HEK293 (cell line): ENCODE results near the gene KCNMA1.

ENCODE experiments used
- SALL2 ChIP-seq: fragments of 450-650 bp; formaldehyde crosslinking; IDR thresholded peaks from 2 replicates; pipeline ENCODE4 v1.5.0; 2017; ENCODE audit warnings: missing biosample characterization, mild to moderate bottlenecking, missing genetic modification characterization, borderline replicate concordance
- SP2 ChIP-seq: fragments of 450-650 bp; formaldehyde crosslinking; IDR thresholded peaks from 2 replicates; pipeline ENCODE4 v1.5.1; 2016; ENCODE audit warnings: missing biosample characterization, missing genetic modification characterization
- YY1 ChIP-seq: fragments of 450-650 bp; formaldehyde crosslinking; IDR thresholded peaks from 2 replicates; pipeline ENCODE4 v1.5.1; 2018; ENCODE audit warnings: missing biosample characterization, missing genetic modification characterization
- ZBTB17 ChIP-seq: fragments of 450-650 bp; formaldehyde crosslinking; IDR thresholded peaks from 2 replicates; pipeline ENCODE4 v1.5.1; 2016; ENCODE audit warnings: missing biosample characterization, missing genetic modification characterization
- ZNF121 ChIP-seq: fragments of 450-650 bp; formaldehyde crosslinking; IDR thresholded peaks from 2 replicates; pipeline ENCODE4 v1.5.1; 2016; ENCODE audit warnings: missing biosample characterization, missing genetic modification characterization
- ZNF140 ChIP-seq: fragments of 450-650 bp; formaldehyde crosslinking; IDR thresholded peaks from 2 replicates; pipeline ENCODE4 v1.5.1; 2016; ENCODE audit warnings: missing biosample characterization, missing genetic modification characterization
- ZNF558 ChIP-seq: fragments of 450-650 bp; formaldehyde crosslinking; IDR thresholded peaks from 2 replicates; pipeline ENCODE4 v1.5.1; 2016; ENCODE audit warnings: missing biosample characterization, missing genetic modification characterization
- ZNF701 ChIP-seq: fragments of 450-650 bp; formaldehyde crosslinking; IDR thresholded peaks from 2 replicates; pipeline ENCODE4 v1.5.1; 2016; ENCODE audit warnings: missing biosample characterization, missing genetic modification characterization
- TF ChIP-seq, protein P1 (sequence below): sonication (generic); formaldehyde crosslinking; IDR thresholded peaks from 2 replicates; pipeline ENCODE4 v1.8.1; 2022; ENCODE audit warnings: mild to moderate bottlenecking, moderate library complexity, missing genetic modification reagents
- TF ChIP-seq, protein P2 (sequence below): fragments of 450-650 bp; formaldehyde crosslinking; IDR thresholded peaks from 2 replicates; pipeline ENCODE4 v1.5.1; 2016; ENCODE audit warnings: missing biosample characterization, missing genetic modification characterization
- TF ChIP-seq, protein P3 (sequence below): fragments of 450-650 bp; formaldehyde crosslinking; IDR thresholded peaks from 2 replicates; pipeline ENCODE4 v1.5.1; 2016; ENCODE audit warnings: missing biosample characterization, missing genetic modification characterization
- TF ChIP-seq, protein P4 (sequence below): fragments of 450-650 bp; formaldehyde crosslinking; conservative IDR thresholded peaks from 2 replicates; pipeline ENCODE4 v1.5.1; 2016; ENCODE audit warnings: low read depth, missing biosample characterization, missing genetic modification characterization
- TF ChIP-seq, protein P5 (sequence below): fragments of 450-650 bp; formaldehyde crosslinking; IDR thresholded peaks from 2 replicates; pipeline ENCODE4 v1.5.1; 2016; ENCODE audit warnings: missing biosample characterization, missing genetic modification characterization

DNA sequence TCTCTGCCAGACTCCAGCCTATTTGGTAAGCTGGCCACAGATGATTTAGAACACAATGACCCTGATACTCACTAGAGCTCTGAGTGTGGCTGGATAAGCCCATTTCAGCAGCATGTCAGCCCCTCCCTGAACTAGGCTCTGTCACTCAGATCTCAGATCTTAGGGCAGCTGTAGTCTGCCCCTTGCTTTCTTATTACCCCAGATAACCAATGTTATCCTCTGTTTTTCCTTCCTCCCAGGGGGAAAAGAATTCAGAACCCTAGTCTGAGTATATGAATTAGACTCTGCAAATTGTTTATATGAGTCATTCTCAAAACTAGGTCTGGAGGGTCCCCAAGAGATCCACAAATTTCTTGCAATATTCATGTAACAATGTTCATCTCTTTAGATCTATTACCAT lies 286.2 kb downstream of the KCNMA1 start:
- TF ChIP-seq, protein P1, sequence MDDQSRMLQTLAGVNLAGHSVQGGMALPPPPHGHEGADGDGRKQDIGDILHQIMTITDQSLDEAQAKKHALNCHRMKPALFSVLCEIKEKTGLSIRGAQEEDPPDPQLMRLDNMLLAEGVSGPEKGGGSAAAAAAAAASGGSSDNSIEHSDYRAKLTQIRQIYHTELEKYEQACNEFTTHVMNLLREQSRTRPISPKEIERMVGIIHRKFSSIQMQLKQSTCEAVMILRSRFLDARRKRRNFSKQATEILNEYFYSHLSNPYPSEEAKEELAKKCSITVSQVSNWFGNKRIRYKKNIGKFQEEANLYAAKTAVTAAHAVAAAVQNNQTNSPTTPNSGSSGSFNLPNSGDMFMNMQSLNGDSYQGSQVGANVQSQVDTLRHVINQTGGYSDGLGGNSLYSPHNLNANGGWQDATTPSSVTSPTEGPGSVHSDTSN (CRISPR knock-in tag), result no peak
- no peak for TF ChIP-seq ZNF140 (tag by site-specific recombination)
- TF ChIP-seq, protein P2, sequence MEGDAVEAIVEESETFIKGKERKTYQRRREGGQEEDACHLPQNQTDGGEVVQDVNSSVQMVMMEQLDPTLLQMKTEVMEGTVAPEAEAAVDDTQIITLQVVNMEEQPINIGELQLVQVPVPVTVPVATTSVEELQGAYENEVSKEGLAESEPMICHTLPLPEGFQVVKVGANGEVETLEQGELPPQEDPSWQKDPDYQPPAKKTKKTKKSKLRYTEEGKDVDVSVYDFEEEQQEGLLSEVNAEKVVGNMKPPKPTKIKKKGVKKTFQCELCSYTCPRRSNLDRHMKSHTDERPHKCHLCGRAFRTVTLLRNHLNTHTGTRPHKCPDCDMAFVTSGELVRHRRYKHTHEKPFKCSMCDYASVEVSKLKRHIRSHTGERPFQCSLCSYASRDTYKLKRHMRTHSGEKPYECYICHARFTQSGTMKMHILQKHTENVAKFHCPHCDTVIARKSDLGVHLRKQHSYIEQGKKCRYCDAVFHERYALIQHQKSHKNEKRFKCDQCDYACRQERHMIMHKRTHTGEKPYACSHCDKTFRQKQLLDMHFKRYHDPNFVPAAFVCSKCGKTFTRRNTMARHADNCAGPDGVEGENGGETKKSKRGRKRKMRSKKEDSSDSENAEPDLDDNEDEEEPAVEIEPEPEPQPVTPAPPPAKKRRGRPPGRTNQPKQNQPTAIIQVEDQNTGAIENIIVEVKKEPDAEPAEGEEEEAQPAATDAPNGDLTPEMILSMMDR (tag by site-specific recombination), result no peak
- TF ChIP-seq SP2, result no peak
- TF ChIP-seq, protein P3, sequence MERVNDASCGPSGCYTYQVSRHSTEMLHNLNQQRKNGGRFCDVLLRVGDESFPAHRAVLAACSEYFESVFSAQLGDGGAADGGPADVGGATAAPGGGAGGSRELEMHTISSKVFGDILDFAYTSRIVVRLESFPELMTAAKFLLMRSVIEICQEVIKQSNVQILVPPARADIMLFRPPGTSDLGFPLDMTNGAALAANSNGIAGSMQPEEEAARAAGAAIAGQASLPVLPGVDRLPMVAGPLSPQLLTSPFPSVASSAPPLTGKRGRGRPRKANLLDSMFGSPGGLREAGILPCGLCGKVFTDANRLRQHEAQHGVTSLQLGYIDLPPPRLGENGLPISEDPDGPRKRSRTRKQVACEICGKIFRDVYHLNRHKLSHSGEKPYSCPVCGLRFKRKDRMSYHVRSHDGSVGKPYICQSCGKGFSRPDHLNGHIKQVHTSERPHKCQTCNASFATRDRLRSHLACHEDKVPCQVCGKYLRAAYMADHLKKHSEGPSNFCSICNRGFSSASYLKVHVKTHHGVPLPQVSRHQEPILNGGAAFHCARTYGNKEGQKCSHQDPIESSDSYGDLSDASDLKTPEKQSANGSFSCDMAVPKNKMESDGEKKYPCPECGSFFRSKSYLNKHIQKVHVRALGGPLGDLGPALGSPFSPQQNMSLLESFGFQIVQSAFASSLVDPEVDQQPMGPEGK, result no peak
- TF ChIP-seq, protein P4, sequence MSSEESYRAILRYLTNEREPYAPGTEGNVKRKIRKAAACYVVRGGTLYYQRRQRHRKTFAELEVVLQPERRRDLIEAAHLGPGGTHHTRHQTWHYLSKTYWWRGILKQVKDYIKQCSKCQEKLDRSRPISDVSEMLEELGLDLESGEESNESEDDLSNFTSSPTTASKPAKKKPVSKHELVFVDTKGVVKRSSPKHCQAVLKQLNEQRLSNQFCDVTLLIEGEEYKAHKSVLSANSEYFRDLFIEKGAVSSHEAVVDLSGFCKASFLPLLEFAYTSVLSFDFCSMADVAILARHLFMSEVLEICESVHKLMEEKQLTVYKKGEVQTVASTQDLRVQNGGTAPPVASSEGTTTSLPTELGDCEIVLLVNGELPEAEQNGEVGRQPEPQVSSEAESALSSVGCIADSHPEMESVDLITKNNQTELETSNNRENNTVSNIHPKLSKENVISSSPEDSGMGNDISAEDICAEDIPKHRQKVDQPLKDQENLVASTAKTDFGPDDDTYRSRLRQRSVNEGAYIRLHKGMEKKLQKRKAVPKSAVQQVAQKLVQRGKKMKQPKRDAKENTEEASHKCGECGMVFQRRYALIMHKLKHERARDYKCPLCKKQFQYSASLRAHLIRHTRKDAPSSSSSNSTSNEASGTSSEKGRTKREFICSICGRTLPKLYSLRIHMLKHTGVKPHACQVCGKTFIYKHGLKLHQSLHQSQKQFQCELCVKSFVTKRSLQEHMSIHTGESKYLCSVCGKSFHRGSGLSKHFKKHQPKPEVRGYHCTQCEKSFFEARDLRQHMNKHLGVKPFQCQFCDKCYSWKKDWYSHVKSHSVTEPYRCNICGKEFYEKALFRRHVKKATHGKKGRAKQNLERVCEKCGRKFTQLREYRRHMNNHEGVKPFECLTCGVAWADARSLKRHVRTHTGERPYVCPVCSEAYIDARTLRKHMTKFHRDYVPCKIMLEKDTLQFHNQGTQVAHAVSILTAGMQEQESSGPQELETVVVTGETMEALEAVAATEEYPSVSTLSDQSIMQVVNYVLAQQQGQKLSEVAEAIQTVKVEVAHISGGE (tag by site-specific recombination), result no peak
- no peak for TF ChIP-seq SALL2
- no peak for TF ChIP-seq ZNF121 (tag by site-specific recombination)
- TF ChIP-seq ZBTB17 (tag by site-specific recombination), result no peak
- TF ChIP-seq, protein P5, sequence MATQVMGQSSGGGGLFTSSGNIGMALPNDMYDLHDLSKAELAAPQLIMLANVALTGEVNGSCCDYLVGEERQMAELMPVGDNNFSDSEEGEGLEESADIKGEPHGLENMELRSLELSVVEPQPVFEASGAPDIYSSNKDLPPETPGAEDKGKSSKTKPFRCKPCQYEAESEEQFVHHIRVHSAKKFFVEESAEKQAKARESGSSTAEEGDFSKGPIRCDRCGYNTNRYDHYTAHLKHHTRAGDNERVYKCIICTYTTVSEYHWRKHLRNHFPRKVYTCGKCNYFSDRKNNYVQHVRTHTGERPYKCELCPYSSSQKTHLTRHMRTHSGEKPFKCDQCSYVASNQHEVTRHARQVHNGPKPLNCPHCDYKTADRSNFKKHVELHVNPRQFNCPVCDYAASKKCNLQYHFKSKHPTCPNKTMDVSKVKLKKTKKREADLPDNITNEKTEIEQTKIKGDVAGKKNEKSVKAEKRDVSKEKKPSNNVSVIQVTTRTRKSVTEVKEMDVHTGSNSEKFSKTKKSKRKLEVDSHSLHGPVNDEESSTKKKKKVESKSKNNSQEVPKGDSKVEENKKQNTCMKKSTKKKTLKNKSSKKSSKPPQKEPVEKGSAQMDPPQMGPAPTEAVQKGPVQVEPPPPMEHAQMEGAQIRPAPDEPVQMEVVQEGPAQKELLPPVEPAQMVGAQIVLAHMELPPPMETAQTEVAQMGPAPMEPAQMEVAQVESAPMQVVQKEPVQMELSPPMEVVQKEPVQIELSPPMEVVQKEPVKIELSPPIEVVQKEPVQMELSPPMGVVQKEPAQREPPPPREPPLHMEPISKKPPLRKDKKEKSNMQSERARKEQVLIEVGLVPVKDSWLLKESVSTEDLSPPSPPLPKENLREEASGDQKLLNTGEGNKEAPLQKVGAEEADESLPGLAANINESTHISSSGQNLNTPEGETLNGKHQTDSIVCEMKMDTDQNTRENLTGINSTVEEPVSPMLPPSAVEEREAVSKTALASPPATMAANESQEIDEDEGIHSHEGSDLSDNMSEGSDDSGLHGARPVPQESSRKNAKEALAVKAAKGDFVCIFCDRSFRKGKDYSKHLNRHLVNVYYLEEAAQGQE, result no peak
- no peak for TF ChIP-seq YY1 (tag by site-specific recombination)
- TF ChIP-seq ZNF701, result no peak
- TF ChIP-seq ZNF558 (tag by site-specific recombination), result no peak
